Measurements from ENCODE around the gene HOXA7. TPM values are rescaled to one million over a fixed set of nuclear protein-coding genes. Genes with fewer than 3 reads are reported as not detected.
A peak's percentile ranks its signal among the peaks of the same experiment; 100 is the strongest.

Gene HOXA7
- total RNA-seq, 2 donors from 2014 or later = 0.26 to 0.66 TPM

DNA sequence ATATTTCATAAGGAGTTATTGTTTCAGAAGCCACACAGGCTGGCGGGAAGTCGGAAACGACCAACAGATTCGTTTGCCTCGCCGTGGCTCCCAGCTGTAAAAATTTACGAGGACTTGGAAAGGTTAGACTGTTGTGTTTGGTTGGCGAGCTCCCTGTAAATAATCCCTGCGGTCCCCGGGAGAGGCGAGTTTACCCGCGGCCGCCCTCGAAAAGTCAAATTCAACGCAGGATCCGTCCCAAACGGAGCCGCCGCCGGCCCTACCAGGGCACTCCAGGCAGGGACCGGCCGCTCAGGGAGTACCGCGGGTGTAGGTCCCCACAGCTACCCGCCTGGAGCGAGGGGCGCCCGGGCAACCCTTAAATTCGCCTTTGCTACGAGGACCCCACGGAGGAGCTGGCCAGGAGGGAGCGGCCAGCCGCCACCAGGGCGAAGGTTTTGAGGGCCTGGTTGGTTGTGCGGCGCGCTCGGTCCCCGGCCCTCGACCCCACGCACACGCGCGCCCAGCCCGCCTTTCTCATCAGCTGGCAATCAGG, 9.6 kb upstream of the HOXA7 start:
- no peaks in the 10 kb centered on the region for H3K9me3 ChIP-seq
- WGBS, 2 donors = 7 to 15% methylated on average over 17 to 46 of the region's 46 CpGs
- ATAC-seq (no peak), DNase-seq (no peak)
- no peak overlapping the region for H3K4me3 ChIP-seq
- H3K27ac ChIP-seq = no peak overlapping the region
- H3K27me3 ChIP-seq = peaks cover 0 to 69% of the 10 kb centered on the region in 2 donors
- no peak for TF ChIP-seq POLR2A (IDR thresholded peaks at IDR 0.05)
- TF ChIP-seq, protein P1, sequence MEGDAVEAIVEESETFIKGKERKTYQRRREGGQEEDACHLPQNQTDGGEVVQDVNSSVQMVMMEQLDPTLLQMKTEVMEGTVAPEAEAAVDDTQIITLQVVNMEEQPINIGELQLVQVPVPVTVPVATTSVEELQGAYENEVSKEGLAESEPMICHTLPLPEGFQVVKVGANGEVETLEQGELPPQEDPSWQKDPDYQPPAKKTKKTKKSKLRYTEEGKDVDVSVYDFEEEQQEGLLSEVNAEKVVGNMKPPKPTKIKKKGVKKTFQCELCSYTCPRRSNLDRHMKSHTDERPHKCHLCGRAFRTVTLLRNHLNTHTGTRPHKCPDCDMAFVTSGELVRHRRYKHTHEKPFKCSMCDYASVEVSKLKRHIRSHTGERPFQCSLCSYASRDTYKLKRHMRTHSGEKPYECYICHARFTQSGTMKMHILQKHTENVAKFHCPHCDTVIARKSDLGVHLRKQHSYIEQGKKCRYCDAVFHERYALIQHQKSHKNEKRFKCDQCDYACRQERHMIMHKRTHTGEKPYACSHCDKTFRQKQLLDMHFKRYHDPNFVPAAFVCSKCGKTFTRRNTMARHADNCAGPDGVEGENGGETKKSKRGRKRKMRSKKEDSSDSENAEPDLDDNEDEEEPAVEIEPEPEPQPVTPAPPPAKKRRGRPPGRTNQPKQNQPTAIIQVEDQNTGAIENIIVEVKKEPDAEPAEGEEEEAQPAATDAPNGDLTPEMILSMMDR (IDR thresholded peaks at IDR 0.05) = no peak
- H3K4me1 ChIP-seq = peaks cover 17% of the 10 kb centered on the region
- no peaks in the 10 kb centered on the region for H3K36me3 ChIP-seq (replicated peaks in 1 of 2; ENCODE audit: insufficient read depth in 1 of 2, low read depth in 2 of 2)
- intact Hi-C loops (cut with DNase I) = loop anchor here (10.0 kb wide), 1 partner anchor 311 kb away; no protein-coding TSS in a partner anchor

DNA sequence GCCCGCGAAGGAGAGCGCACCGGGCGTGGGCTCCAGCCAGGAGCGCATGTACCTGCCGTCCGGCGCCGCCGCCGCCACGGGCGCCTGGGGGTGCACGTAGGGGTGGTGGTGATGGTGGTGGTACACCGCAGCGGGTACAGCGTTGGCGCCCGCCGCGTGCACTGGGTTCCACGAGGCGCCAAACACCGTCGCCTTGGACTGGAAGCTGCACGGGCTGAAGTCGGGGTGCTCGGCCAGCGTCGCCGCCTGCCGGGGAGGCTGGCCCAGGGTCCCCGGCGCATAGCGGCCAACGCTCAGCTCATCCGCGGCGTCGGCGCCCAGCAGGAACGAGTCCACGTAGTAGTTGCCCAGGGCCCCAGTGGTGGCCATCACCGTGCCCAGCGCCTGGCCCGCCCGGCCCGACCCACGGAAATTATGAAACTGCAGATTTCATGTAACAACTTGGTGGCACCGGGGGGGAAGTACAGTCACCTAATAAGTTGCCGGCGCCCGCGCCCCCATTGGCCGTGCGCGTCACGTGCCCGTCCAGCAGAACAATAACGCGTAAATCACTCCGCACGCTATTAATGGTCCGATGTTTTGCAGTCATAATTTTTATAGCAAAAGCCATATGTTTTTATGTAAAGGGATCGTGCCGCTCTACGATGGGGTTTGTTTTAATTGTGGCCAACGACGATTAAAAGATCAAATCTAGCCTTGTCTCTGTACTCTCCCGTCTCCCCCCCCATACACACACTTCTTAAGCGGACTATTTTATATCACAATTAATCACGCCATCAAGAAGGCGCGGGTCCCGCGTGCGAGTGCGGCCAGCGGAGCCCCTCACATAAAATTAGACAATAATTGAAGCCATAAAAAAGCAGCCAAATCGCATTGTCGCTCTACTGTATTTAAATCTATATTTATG, 8.9 kb upstream of the HOXA7 start, which contains the start of gene HOXA9:
Gene HOXA9 (minus strand): TSS at position 449 of the 907 bp plus-strand sequence. CDS start 80 bp downstream, at position 369.
- H3K36me3 ChIP-seq (replicated peaks in 1 of 2; ENCODE audit: insufficient read depth in 1 of 2, low read depth in 2 of 2) = no peaks in the 10 kb centered on the region
- no peak within 1 kb of the TSS for H3K4me3 ChIP-seq
- WGBS, 2 donors = 7 to 17% methylated on average over 51 to 79 of the region's 82 CpGs
- no peak for TF ChIP-seq POLR2A (IDR thresholded peaks at IDR 0.05)
- TF ChIP-seq, protein P1 (IDR thresholded peaks at IDR 0.05) = no peak
- ATAC-seq (no peak), DNase-seq (peak in 1 of 4 donors; percentile 43)
- H3K27me3 ChIP-seq = peaks cover 0 to 68% of the 10 kb centered on the region in 2 donors
- no peak within 1 kb of the TSS for H3K27ac ChIP-seq
- H3K9me3 ChIP-seq = no peaks in the 10 kb centered on the region
- intact Hi-C loops (cut with DNase I) = loop anchor here (10.0 kb wide), 1 partner anchor 311 kb away; no protein-coding TSS in a partner anchor
- peaks cover 24% of the 10 kb centered on the region for H3K4me1 ChIP-seq

DNA sequence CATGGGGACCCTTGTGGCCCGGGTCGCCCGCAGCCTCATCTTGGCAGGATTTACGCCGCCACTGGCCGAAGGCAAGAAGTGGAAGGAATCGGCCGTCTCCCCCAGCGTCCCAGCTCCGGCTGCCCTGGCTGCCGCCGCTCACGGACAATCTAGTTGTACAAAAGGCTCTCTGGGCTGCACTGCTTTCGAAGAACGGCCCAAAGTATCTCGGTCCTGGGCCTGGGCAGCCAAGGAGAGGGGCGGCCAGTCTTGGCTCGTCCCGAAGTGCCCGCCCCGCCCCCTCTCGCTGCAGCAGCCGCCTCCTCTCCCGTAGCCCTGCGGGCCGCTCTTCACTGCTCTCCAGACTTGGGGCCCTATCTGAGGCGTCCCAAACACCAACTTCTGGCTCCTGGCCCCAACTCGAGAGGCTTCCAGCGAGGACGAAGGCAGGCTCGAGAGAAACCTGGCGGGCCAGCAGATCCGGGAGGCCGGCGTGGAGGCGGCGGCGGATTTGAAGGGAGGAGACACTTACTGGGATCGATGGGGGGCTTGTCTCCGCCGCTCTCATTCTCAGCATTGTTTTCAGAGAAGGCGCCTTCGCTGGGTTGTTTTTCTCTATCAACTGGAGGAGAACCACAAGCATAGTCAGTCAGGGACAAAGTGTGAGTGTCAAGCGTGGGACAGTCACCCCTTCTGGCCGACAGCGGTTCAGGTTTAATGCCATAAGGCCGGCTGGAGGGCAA, 8.1 kb upstream of the HOXA7 start:
- intact Hi-C loops (cut with DNase I) = loop anchor here (10.0 kb wide), 1 partner anchor 310 kb away; no protein-coding TSS in a partner anchor
- no peak overlapping the region for H3K27ac ChIP-seq
- H3K4me1 ChIP-seq = peaks cover 26% of the 10 kb centered on the region
- no peaks in the 10 kb centered on the region for H3K36me3 ChIP-seq (replicated peaks in 1 of 2; ENCODE audit: insufficient read depth in 1 of 2, low read depth in 2 of 2)
- peaks cover 0 to 68% of the 10 kb centered on the region in 2 donors for H3K27me3 ChIP-seq
- H3K9me3 ChIP-seq = no peaks in the 10 kb centered on the region
- WGBS, 2 donors = 5 to 8% methylated on average over 27 to 47 of the region's 47 CpGs
- ATAC-seq (no peak), DNase-seq (no peak)
- no peak overlapping the region for H3K4me3 ChIP-seq
- TF ChIP-seq, protein P1 (IDR thresholded peaks at IDR 0.05) = no peak
- TF ChIP-seq POLR2A (IDR thresholded peaks at IDR 0.05) = no peak

- DNase-seq (no peak), ATAC-seq (no peak)
- Histone ChIP-seq H3K4me3 (no peak overlapping the region), H3K9me3 (no peaks in the 10 kb centered on the region), H3K27ac (no peak overlapping the region), H3K36me3 (replicated peaks in 1 of 2; ENCODE audit: insufficient read depth in 1 of 2, low read depth in 2 of 2) (no peaks in the 10 kb centered on the region), H3K27me3 (peaks cover 0 to 67% of the 10 kb centered on the region in 2 donors), H3K4me1 (peaks cover 22% of the 10 kb centered on the region)
- intact Hi-C loops (cut with DNase I) = loop anchor here (10.0 kb wide), 1 partner anchor 309 kb away; no protein-coding TSS in a partner anchor
- WGBS, 2 donors = 9 to 19% methylated on average over 12 of the region's 12 CpGs
- TF ChIP-seq POLR2A (IDR thresholded peaks at IDR 0.05) = no peak
- TF ChIP-seq, protein P1 (IDR thresholded peaks at IDR 0.05) = no peak
These were observed 7.5 kb upstream of the HOXA7 start for GRCh38 chr7:27164045-27164366.
